Stimulated activated CD8-positive, alpha-beta memory T cell treated with anti-CD3 and anti-CD28 coated beads, Interleukin-7, amount 100 ng/mL, for 48 hours (primary cell): Measurements from ENCODE around the gene HOXB5.

ENCODE experiments used
- DNase-seq, 2 donors: peaks; one replicate each; pipeline ENCODE4 v3.0.0-alpha.2; 2020; ENCODE audit warnings: low read depth in 1 of 2; ENCODE audit errors: extremely low read depth in 1 of 2

HOXB5 gene

GRCh38 chr17:48605409-48605919 lies 11.9 kb upstream of the HOXB5 start:
- DNase-seq = no peak

- no peak for DNase-seq
These were observed 11.3 kb upstream of the HOXB5 start, which contains the start of gene HOXB6 for GRCh38 chr17:48604770-48605329. HOXB6 (minus strand) TSS chr17:48604986; CDS start chr17:48598150, 6,836 bp downstream.

- no peak for DNase-seq
These were observed 10.6 kb upstream of the HOXB5 start for GRCh38 chr17:48603959-48604769.

- DNase-seq = no peak
These were observed 8.2 kb upstream of the HOXB5 start for GRCh38 chr17:48601539-48602425.

- no peak for DNase-seq
These were observed 7.6 kb upstream of the HOXB5 start for GRCh38 chr17:48601207-48601538.

GRCh38 chr17:48600244-48601098 lies 6.9 kb upstream of the HOXB5 start:
- DNase-seq = no peak

- no peak for DNase-seq
These were observed 5.8 kb upstream of the HOXB5 start for GRCh38 chr17:48599354-48599753.

- no peak for DNase-seq
These were observed 5.2 kb upstream of the HOXB5 start for GRCh38 chr17:48598736-48599135.

GRCh38 chr17:48597778-48598631 lies 4.4 kb upstream of the HOXB5 start:
- no peak for DNase-seq

- no peak for DNase-seq
These were observed 3.9 kb upstream of the HOXB5 start for GRCh38 chr17:48597528-48597777.

GRCh38 chr17:48596735-48597527 lies 3.4 kb upstream of the HOXB5 start:
- no peak for DNase-seq

- DNase-seq = no peak
These were observed 2.6 kb upstream of the HOXB5 start for GRCh38 chr17:48596000-48596734.

- DNase-seq = no peak
These were observed 1.9 kb upstream of the HOXB5 start for GRCh38 chr17:48595278-48595999.

GRCh38 chr17:48594538-48595277 lies 1.1 kb upstream of the HOXB5 start:
- DNase-seq = no peak

GRCh38 chr17:48593840-48594537 lies 410 bp upstream of the HOXB5 start:
- peak in 1 of 2 donors; percentile 52 for DNase-seq

GRCh38 chr17:48592577-48592976 lies 1.0 kb downstream of the HOXB5 start:
- DNase-seq = no peak
